H1 (cell line): ENCODE data around the gene STAM.

Experiments used
- CHD2 ChIP-seq: IDR thresholded peaks from 2 replicates; pipeline ENCODE4 v1.6.1; 2012; ENCODE audit warnings: low read length, improper control_type of control experiment
- EZH2 ChIP-seq: fragments of 200-600 bp; sonication (generic); IDR thresholded peaks from 2 replicates; pipeline ENCODE4 v1.7.1; 2012; ENCODE audit warnings: low read depth, mild to moderate bottlenecking, moderate library complexity, low read length, inconsistent platforms; ENCODE audit not compliant: severe bottlenecking
- FOSL1 ChIP-seq: IDR thresholded peaks from 2 replicates; pipeline ENCODE4 v1.6.1; 2011; ENCODE audit warnings: mild to moderate bottlenecking, low read depth, low read length, moderate library complexity; ENCODE audit not compliant: insufficient read depth
- HDAC2 ChIP-seq, 2 experiments: fragments of 300-600 bp in 1 of 2; sonication (generic) in 1 of 2; IDR thresholded peaks; 2 replicates each; pipeline ENCODE4 v1.6.1; 2011 to 2012; ENCODE audit warnings: low read depth in 2 of 2, low read length in 2 of 2, mild to moderate bottlenecking in 2 of 2, moderate library complexity in 2 of 2, borderline replicate concordance in 1 of 2, inconsistent platforms in 1 of 2
- KDM5A ChIP-seq: fragments of 200-600 bp; IDR thresholded peaks from 2 replicates; pipeline ENCODE4 v1.7.1; 2012; ENCODE audit warnings: mild to moderate bottlenecking, low read length, inconsistent platforms, mixed read lengths
- POLR2A ChIP-seq, 2 experiments: IDR thresholded peaks; 1 replicate in 1 of 2; 2 replicates in 1 of 2; pipeline ENCODE4 v1.6.1; 2011; ENCODE audit warnings: low read depth in 2 of 2, low read length in 2 of 2, mild to moderate bottlenecking in 2 of 2; ENCODE audit errors: control extremely low read depth in 1 of 2
- TAF1 ChIP-seq: IDR thresholded peaks from 2 replicates; pipeline ENCODE4 v1.6.1; 2011; ENCODE audit warnings: mild to moderate bottlenecking, low read depth, low read length
- TEAD4 ChIP-seq: IDR thresholded peaks from 2 replicates; pipeline ENCODE4 v1.6.1; 2012; ENCODE audit warnings: low read depth, low read length, inconsistent platforms, mixed read lengths
- YY1 ChIP-seq: IDR thresholded peaks from 2 replicates; pipeline ENCODE4 v1.6.1; 2011; ENCODE audit warnings: low read depth, mild to moderate bottlenecking, low read length
- TF ChIP-seq, protein P1 (sequence below), 3 experiments: IDR thresholded peaks; 1 replicate in 2 of 3; 2 replicates in 1 of 3; pipeline versions ENCODE4 v1.5.1 to v1.6.1; 2011; ENCODE audit warnings: low read length in 3 of 3, mild to moderate bottlenecking in 3 of 3, inconsistent platforms in 2 of 3, low read depth in 1 of 3, moderate library complexity in 1 of 3; ENCODE audit not compliant: insufficient read depth in 1 of 3; ENCODE audit errors: control extremely low read depth in 1 of 3
- TF ChIP-seq, protein P2 (sequence below): IDR thresholded peaks from 2 replicates; pipeline ENCODE4 v1.6.1; 2012; ENCODE audit warnings: inconsistent platforms

DNA sequence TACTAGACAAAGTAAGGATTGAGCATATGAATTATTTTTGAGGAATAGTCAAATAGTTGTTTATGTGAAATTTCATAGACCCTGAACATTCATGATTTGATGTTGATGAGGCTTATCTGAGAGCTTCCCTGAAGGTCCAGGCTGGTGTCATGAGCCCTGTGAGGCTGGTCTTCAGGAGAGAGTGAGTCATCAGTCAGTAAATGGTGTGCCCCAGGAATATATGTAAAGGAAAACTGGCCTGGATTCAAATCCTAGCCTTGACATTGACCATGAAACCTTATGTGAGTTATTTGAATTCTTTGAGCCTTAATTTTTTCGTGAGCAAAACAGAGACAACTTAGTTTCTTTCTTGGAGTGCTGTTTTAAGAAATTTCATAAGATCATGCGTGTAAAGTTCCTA is 114.2 kb downstream of the STAM start:
- no peak for TF ChIP-seq TEAD4
- TF ChIP-seq, protein P1, sequence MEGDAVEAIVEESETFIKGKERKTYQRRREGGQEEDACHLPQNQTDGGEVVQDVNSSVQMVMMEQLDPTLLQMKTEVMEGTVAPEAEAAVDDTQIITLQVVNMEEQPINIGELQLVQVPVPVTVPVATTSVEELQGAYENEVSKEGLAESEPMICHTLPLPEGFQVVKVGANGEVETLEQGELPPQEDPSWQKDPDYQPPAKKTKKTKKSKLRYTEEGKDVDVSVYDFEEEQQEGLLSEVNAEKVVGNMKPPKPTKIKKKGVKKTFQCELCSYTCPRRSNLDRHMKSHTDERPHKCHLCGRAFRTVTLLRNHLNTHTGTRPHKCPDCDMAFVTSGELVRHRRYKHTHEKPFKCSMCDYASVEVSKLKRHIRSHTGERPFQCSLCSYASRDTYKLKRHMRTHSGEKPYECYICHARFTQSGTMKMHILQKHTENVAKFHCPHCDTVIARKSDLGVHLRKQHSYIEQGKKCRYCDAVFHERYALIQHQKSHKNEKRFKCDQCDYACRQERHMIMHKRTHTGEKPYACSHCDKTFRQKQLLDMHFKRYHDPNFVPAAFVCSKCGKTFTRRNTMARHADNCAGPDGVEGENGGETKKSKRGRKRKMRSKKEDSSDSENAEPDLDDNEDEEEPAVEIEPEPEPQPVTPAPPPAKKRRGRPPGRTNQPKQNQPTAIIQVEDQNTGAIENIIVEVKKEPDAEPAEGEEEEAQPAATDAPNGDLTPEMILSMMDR (IDR thresholded peaks at IDR 0.05; ENCODE audit: control extremely low read depth in 1 of 3, insufficient read depth in 1 of 3, low read depth in 1 of 3, low read length in 3 of 3) = no peak
- no peak for TF ChIP-seq TAF1
- no peak for TF ChIP-seq EZH2
- TF ChIP-seq FOSL1 = no peak
- TF ChIP-seq CHD2 = no peak
- no peak for TF ChIP-seq YY1
- TF ChIP-seq KDM5A = no peak
- TF ChIP-seq, protein P2, sequence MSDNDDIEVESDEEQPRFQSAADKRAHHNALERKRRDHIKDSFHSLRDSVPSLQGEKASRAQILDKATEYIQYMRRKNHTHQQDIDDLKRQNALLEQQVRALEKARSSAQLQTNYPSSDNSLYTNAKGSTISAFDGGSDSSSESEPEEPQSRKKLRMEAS = no peak
- no peak for TF ChIP-seq HDAC2 (IDR thresholded peaks at IDR 0.05; ENCODE audit: borderline replicate concordance in 1 of 2, low read depth in 2 of 2, low read length in 2 of 2)
- TF ChIP-seq POLR2A (IDR thresholded peaks at IDR 0.05; ENCODE audit: control extremely low read depth in 1 of 2, low read depth in 2 of 2, low read length in 2 of 2) = no peak
